ENCODE results near the gene NXN.
"Not testable (repeated sequence)": the region's sequence is repeated elsewhere in the genome, so short reads cannot be mapped to it uniquely, and the experiment has no call there.

NXN gene

GRCh38 chr17:915538-916201, 63.9 kb downstream of the NXN start:
- DNase-seq, result no peak

- no peak for DNase-seq
Observed at GRCh38 chr17:914561-914960, 65.0 kb downstream of the NXN start.

GRCh38 chr17:913207-913606, 66.4 kb downstream of the NXN start:
- no peak for DNase-seq

GRCh38 chr17:909642-910323, 69.8 kb downstream of the NXN start:
- DNase-seq, result no peak

GRCh38 chr17:907725-908124, 71.9 kb downstream of the NXN start:
- no peak for DNase-seq

- not testable (repeated sequence) for DNase-seq
Observed at GRCh38 chr17:905708-906107, 73.9 kb downstream of the NXN start.

- no peak for DNase-seq
Observed at GRCh38 chr17:903691-904481, 75.7 kb downstream of the NXN start.

GRCh38 chr17:902463-902862, 77.1 kb downstream of the NXN start:
- no peak for DNase-seq

GRCh38 chr17:901964-902363, 77.6 kb downstream of the NXN start:
- no peak for DNase-seq

- DNase-seq, result no peak
Observed at GRCh38 chr17:901191-901950, 78.2 kb downstream of the NXN start.

- DNase-seq, result no peak
Observed at GRCh38 chr17:900336-900934, 79.1 kb downstream of the NXN start.

- no peak for DNase-seq
Observed at GRCh38 chr17:897970-898619, 81.5 kb downstream of the NXN start.

GRCh38 chr17:896953-897661, 82.5 kb downstream of the NXN start:
- DNase-seq, result no peak

GRCh38 chr17:896454-896853, 83.1 kb downstream of the NXN start:
- no peak for DNase-seq

GRCh38 chr17:892958-893357, 86.6 kb downstream of the NXN start:
- DNase-seq, result no peak

- DNase-seq, result peak; percentile 59
Observed at GRCh38 chr17:888998-889441, 90.6 kb downstream of the NXN start.

- no peak for DNase-seq
Observed at GRCh38 chr17:887551-888209, 91.9 kb downstream of the NXN start.

- DNase-seq, result no peak
Observed at GRCh38 chr17:885971-886571, 93.5 kb downstream of the NXN start.

GRCh38 chr17:883586-883962, 96.0 kb downstream of the NXN start:
- DNase-seq, result no peak

- DNase-seq, result no peak
Observed at GRCh38 chr17:882827-883585, 96.6 kb downstream of the NXN start.
